SU-DHL-6 (cell line): ENCODE results near the gene PTGDR.

Source experiments
- H2AFZ ChIP-seq: fragments of 200-600 bp; sonication (generic); 2 replicates; pipeline ENCODE4 v1.6.1; 2014; ENCODE audit warnings: low read depth, mild to moderate bottlenecking, moderate library complexity, mixed read lengths, antibody characterized with exemption, low read length; ENCODE audit not compliant: severe bottlenecking
- H3F3A ChIP-seq: fragments of 200-600 bp; shearing (Covaris generic); 2 replicates; pipeline ENCODE4 v1.6.0; 2016; ENCODE audit warnings: antibody characterized with exemption, mild to moderate bottlenecking; ENCODE audit not compliant: insufficient read depth
- H3K27ac ChIP-seq: fragments of 200-600 bp; sonication (generic); 2 replicates; pipeline ENCODE4 v1.5.1; 2016; ENCODE audit warnings: low read depth, mild to moderate bottlenecking, low read length, moderate library complexity, mixed read lengths
- H3K27me3 ChIP-seq: fragments of 200-600 bp; sonication (generic), shearing (Covaris generic); 2 replicates; pipeline ENCODE4 v1.6.0; 2014; ENCODE audit warnings: mild to moderate bottlenecking, low read length
- H3K36me3 ChIP-seq: fragments of 200-600 bp; sonication (generic); 2 replicates; pipeline ENCODE4 v1.6.1; 2014; ENCODE audit warnings: mild to moderate bottlenecking, low read length, mixed read lengths
- H3K4me2 ChIP-seq: fragments of 300-600, 200-600 bp; shearing (Covaris generic), sonication (generic); 2 replicates; pipeline ENCODE4 v1.6.0; 2014; ENCODE audit warnings: low read length, low read depth, mild to moderate bottlenecking; ENCODE audit not compliant: poor library complexity, severe bottlenecking
- H3K4me3 ChIP-seq: fragments of 200-600 bp; sonication (generic); 2 replicates; pipeline ENCODE4 v1.5.1; 2014; ENCODE audit warnings: antibody characterized with exemption, low read length, mild to moderate bottlenecking, mixed read lengths; ENCODE audit not compliant: insufficient read depth, poor library complexity, severe bottlenecking
- H3K79me2 ChIP-seq: fragments of 200-600 bp; sonication (generic); 2 replicates; pipeline ENCODE4 v1.6.1; 2014; ENCODE audit warnings: mild to moderate bottlenecking, low read length, moderate library complexity; ENCODE audit not compliant: insufficient read depth
- H3K9ac ChIP-seq: fragments of 200-600 bp; sonication (generic); 2 replicates; pipeline ENCODE4 v1.7.0; 2014; ENCODE audit warnings: mild to moderate bottlenecking, low read length
- H3K9me2 ChIP-seq: fragments of 200-600 bp; sonication (generic); replicated peaks from 2 replicates; pipeline ENCODE4 v1.6.1; 2014; ENCODE audit warnings: low read length; ENCODE audit not compliant: insufficient read depth
- H3K9me3 ChIP-seq: fragments of 200-600 bp; sonication (generic); 2 replicates; pipeline ENCODE4 v1.6.1; 2014; ENCODE audit warnings: low read length, mixed read lengths; ENCODE audit not compliant: insufficient read depth
- H4K20me1 ChIP-seq: fragments of 200-600 bp; sonication (generic); 2 replicates; pipeline ENCODE4 v1.6.1; 2014; ENCODE audit warnings: low read depth, mild to moderate bottlenecking, antibody characterized with exemption, low read length, moderate library complexity, mixed read lengths
- CTCF ChIP-seq: fragments of 200-600 bp; sonication (generic); IDR thresholded peaks from one replicate; pipeline ENCODE4 v1.5.1; 2017; ENCODE audit warnings: antibody characterized with exemption, mild to moderate bottlenecking, low read length, moderate library complexity; ENCODE audit not compliant: insufficient read depth, poor library complexity, severe bottlenecking
- EZH2phosphoT487 ChIP-seq: fragments of 200-600 bp; sonication (generic), shearing (Covaris generic); conservative IDR thresholded peaks from 2 replicates; pipeline ENCODE4 v1.6.1; 2018; ENCODE audit warnings: mild to moderate bottlenecking, antibody characterized with exemption, low read length, moderate library complexity, mixed read lengths

Gene PTGDR

GRCh38 chr14:52325630-52326029 lies 58.1 kb downstream of the PTGDR start:
- Histone ChIP-seq H3K4me2 (no peak overlapping the region), H2AFZ (no peak overlapping the region)

More at GRCh38 chr14:52325630-52326029, 58.1 kb downstream of the PTGDR start:
- Histone ChIP-seq H3K4me3 (no peak overlapping the region), H3K79me2 (no peaks in the 10 kb centered on the region), H3K9me2 (no peaks in the 10 kb centered on the region), H3F3A (no peaks in the 10 kb centered on the region), H3K27ac (no peak overlapping the region), H3K9ac (no peak overlapping the region), H3K36me3 (no peaks in the 10 kb centered on the region), H3K9me3 (no peaks in the 10 kb centered on the region), H4K20me1 (no peaks in the 10 kb centered on the region), H3K27me3 (no peaks in the 10 kb centered on the region)
- TF ChIP-seq CTCF (no peak), EZH2phosphoT487 (no peak)
